HepG2 (cell line): Measurements from ENCODE around the gene MMP24OS. TPM values are rescaled to one million over a fixed set of nuclear protein-coding genes. Genes with fewer than 3 reads are reported as not detected.

Source experiments
- AGO1 ChIP-seq: fragments of 200-400 bp; formaldehyde crosslinking; IDR thresholded peaks from 2 replicates; pipeline ENCODE4 v1.6.1; 2017; ENCODE audit warnings: mild to moderate bottlenecking, low read depth, low read length, moderate library complexity; ENCODE audit not compliant: poor library complexity, severe bottlenecking
- HOXD1 ChIP-seq: sonication (generic); formaldehyde crosslinking; IDR thresholded peaks from 2 replicates; pipeline ENCODE4 v1.5.0; 2020; ENCODE audit warnings: missing genetic modification reagents
- IKZF4 ChIP-seq: sonication (generic); formaldehyde crosslinking; IDR thresholded peaks from 2 replicates; pipeline ENCODE4 v1.5.1; 2020; ENCODE audit warnings: borderline replicate concordance, mild to moderate bottlenecking, low read depth, missing genetic modification reagents; ENCODE audit errors: not compliant biosample characterization
- IRF2 ChIP-seq: IDR thresholded peaks from 2 replicates; pipeline ENCODE4 v1.6.1; 2018; ENCODE audit warnings: missing genetic modification reagents, missing compliant biosample characterization
- MED13 ChIP-seq: sonication (generic); formaldehyde crosslinking; IDR thresholded peaks from 2 replicates; pipeline ENCODE4 v1.5.0; 2020; ENCODE audit warnings: missing genetic modification reagents
- NFIC ChIP-seq: IDR thresholded peaks from 2 replicates; pipeline ENCODE4 v1.6.1; 2012; ENCODE audit warnings: mild to moderate bottlenecking, low read length, inconsistent platforms
- NR1H2 ChIP-seq: sonication (generic); formaldehyde crosslinking; IDR thresholded peaks from 2 replicates; pipeline ENCODE4 v1.8.1; 2022; ENCODE audit warnings: low read depth, missing genetic modification reagents, borderline replicate concordance
- TAF15 ChIP-seq: fragments of 200-400 bp; formaldehyde crosslinking; IDR thresholded peaks from one replicate; pipeline ENCODE4 v1.6.1; 2018; ENCODE audit warnings: mild to moderate bottlenecking, low read depth, low read length; ENCODE audit not compliant: poor library complexity, severe bottlenecking
- TCF7L2 ChIP-seq: IDR thresholded peaks from 2 replicates; pipeline ENCODE4 v1.6.1; 2011; ENCODE audit warnings: mild to moderate bottlenecking, low read depth, low read length, moderate library complexity
- TEAD3 ChIP-seq: optimal IDR thresholded peaks from 2 replicates; pipeline ENCODE3; 2016; ENCODE audit warnings: borderline replicate concordance
- TFE3 ChIP-seq: IDR thresholded peaks from 2 replicates; pipeline ENCODE4 v1.6.1; 2016
- ZGPAT ChIP-seq: IDR thresholded peaks from 2 replicates; pipeline ENCODE4 v1.6.1; 2016; ENCODE audit warnings: mild to moderate bottlenecking
- polyA plus RNA-seq, 8 experiments: library from polyadenylated mRNA; depleted of rRNA in 3 of 8; stranded (reverse) in 7 of 8; unstranded in 1 of 8; fragments of >200 nt; fragmentation: Illumina TruSeq in 4 of 8; extraction: Trizol in 4 of 8; gene quantifications; 2 replicates each; pipeline versions ENCODE4 v1.2.1 to v1.2.3, GENCODE V29; 2011 to 2016; ENCODE audit warnings: low read depth in 4 of 8, missing spikeins in 1 of 8, mixed read lengths in 1 of 8; ENCODE audit not compliant: insufficient read depth in 1 of 8
- total RNA-seq, 5 experiments: library from RNA; depleted of rRNA; stranded (reverse); fragments of >200 nt; fragmentation: Illumina TruSeq; extraction: Trizol; gene quantifications; 2 replicates each; pipeline ENCODE4 v1.2.3, GENCODE V29; 2016; ENCODE audit warnings: low read depth in 1 of 5
- TF ChIP-seq, protein P1 (sequence below): sonication (generic); formaldehyde crosslinking; IDR thresholded peaks from 2 replicates; pipeline ENCODE4 v1.4.0; 2020; ENCODE audit warnings: mild to moderate bottlenecking, missing genetic modification reagents
- TF ChIP-seq, protein P2 (sequence below): sonication (generic); formaldehyde crosslinking; IDR thresholded peaks from 2 replicates; pipeline ENCODE4 v1.4.0; 2020; ENCODE audit warnings: missing genetic modification reagents

MMP24OS gene
- total and polyA plus RNA-seq, 2 of the 13 experiments (the other 11 are each of a cell fraction or from before 2014, with no cell fraction given), result 6.0 to 8.5 TPM

DNA sequence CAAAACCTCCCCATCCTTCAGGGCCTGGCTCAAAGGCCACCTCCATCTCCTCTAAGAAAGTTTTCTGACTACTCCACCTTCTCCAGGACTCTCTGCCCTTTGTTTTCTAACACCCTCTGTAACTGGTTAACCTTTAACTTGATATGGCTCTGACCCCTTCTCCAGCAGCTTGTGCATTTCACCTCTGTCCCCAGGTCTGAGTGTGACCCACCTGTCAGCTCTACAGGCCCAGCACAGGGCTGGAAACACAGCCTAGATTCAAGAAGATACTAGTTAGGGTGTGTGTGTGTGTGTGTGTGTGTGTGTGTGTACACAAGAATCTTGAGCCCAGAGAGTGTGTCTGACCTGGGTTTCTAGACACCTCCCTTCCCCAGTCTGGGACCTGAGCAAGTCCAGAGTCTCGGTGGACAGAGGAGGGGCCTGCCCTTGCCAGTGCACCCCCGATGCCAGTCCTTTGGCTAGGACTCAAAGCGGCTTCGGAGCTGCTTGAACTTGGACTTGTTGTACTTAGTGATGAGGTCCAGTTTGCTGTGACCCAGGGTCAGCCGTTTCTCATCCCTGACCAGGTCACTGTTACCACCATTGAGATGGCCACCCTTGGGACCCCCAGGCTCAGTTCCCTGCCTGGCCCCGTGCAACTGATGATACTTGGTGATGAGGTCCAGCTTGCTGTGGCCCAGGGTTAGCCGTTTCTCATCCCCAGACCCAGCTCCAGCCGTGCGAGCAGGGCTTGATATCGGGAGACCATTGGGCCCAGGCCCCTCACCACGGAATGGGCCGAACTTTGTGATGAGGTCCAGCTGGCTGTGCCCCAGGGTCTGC lies 8.4 kb upstream of the MMP24OS start (continued):
- TF ChIP-seq ZGPAT (CRISPR knock-in tag) (peak; percentile 72), TAF15 (no peak), HOXD1 (CRISPR knock-in tag) (no peak), AGO1 (no peak), TCF7L2 (no peak), IKZF4 (CRISPR knock-in tag) (no peak), IRF2 (CRISPR knock-in tag) (0 out of 2 replicates have a peak, but pooled peaks have one; percentile 20), NR1H2 (CRISPR knock-in tag) (no peak), TEAD3 (no peak), NFIC (no peak), TFE3 (CRISPR knock-in tag) (0 out of 2 replicates have a peak, but pooled peaks have one; percentile 11), MED13 (no peak)
- TF ChIP-seq, protein P1, sequence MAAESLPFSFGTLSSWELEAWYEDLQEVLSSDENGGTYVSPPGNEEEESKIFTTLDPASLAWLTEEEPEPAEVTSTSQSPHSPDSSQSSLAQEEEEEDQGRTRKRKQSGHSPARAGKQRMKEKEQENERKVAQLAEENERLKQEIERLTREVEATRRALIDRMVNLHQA (CRISPR knock-in tag), result no peak
- TF ChIP-seq, protein P2, sequence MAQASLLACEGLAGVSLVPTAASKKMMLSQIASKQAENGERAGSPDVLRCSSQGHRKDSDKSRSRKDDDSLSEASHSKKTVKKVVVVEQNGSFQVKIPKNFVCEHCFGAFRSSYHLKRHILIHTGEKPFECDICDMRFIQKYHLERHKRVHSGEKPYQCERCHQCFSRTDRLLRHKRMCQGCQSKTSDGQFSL (CRISPR knock-in tag), result no peak
